Measurements from ENCODE around the gene IMMP1L. TPM values are rescaled to one million over a fixed set of nuclear protein-coding genes. Genes with fewer than 3 reads are reported as not detected.

Gene IMMP1L
- polyA plus RNA-seq, 3 donors from 2014 or later, result 48.4 to 78.3 (median 53.3) TPM

GRCh38 chr11:31445621-31446020, 63.8 kb downstream of the IMMP1L start:
- H3K9me3 Mint-ChIP-seq, result no peaks in the 10 kb centered on the region
- DNase-seq, result no peak
- peaks cover 6 to 14% of the 10 kb centered on the region in 2 donors for H3K4me1 Mint-ChIP-seq
- H3K27me3 Mint-ChIP-seq (ENCODE audit: low read depth in 3 of 3), result no peaks in the 10 kb centered on the region
- no peak overlapping the region for H3K4me3 Mint-ChIP-seq
- peaks cover 13 to 27% (median 21%) of the 10 kb centered on the region in 3 donors for H3K36me3 Mint-ChIP-seq
- H3K27ac Mint-ChIP-seq, result no peak overlapping the region

- Mint-ChIP-seq H3K36me3 (peaks cover 13 to 27% (median 21%) of the 10 kb centered on the region in 3 donors), H3K27me3 (ENCODE audit: low read depth in 3 of 3) (no peaks in the 10 kb centered on the region), H3K9me3 (no peaks in the 10 kb centered on the region), H3K4me1 (no peaks in the 10 kb centered on the region), H3K27ac (no peak overlapping the region), H3K4me3 (no peak overlapping the region)
- no peak for DNase-seq
Measured at GRCh38 chr11:31443802-31444201, 65.6 kb downstream of the IMMP1L start.

GRCh38 chr11:31442086-31442485, 67.3 kb downstream of the IMMP1L start:
- H3K4me1 Mint-ChIP-seq, result peaks cover 2 to 7% of the 10 kb centered on the region in 2 donors
- no peak overlapping the region for H3K4me3 Mint-ChIP-seq
- H3K36me3 Mint-ChIP-seq, result peaks cover 7 to 19% (median 13%) of the 10 kb centered on the region in 3 donors
- H3K27ac Mint-ChIP-seq, result no peak overlapping the region
- no peaks in the 10 kb centered on the region for H3K9me3 Mint-ChIP-seq
- no peaks in the 10 kb centered on the region for H3K27me3 Mint-ChIP-seq (ENCODE audit: low read depth in 3 of 3)
- DNase-seq, result no peak

- no peak overlapping the region for H3K4me3 Mint-ChIP-seq
- no peak overlapping the region for H3K27ac Mint-ChIP-seq
- H3K27me3 Mint-ChIP-seq (ENCODE audit: low read depth in 3 of 3), result no peaks in the 10 kb centered on the region
- peaks cover 2 to 7% of the 10 kb centered on the region in 2 donors for H3K4me1 Mint-ChIP-seq
- peaks cover 3 to 14% (median 8%) of the 10 kb centered on the region in 3 donors for H3K36me3 Mint-ChIP-seq
- DNase-seq, result no peak
- H3K9me3 Mint-ChIP-seq, result no peaks in the 10 kb centered on the region
Measured at GRCh38 chr11:31441296-31441695, 68.1 kb downstream of the IMMP1L start.

GRCh38 chr11:31437742-31438435, 71.5 kb downstream of the IMMP1L start:
- H3K27me3 Mint-ChIP-seq (ENCODE audit: low read depth in 3 of 3), result no peaks in the 10 kb centered on the region
- no peaks in the 10 kb centered on the region for H3K9me3 Mint-ChIP-seq
- peaks cover 2 to 7% of the 10 kb centered on the region in 2 donors for H3K4me1 Mint-ChIP-seq
- no peak for DNase-seq
- peaks cover 0 to 3% (median 2%) of the 10 kb centered on the region in 3 donors for H3K36me3 Mint-ChIP-seq
- no peak overlapping the region for H3K27ac Mint-ChIP-seq
- H3K4me3 Mint-ChIP-seq, result no peak overlapping the region

GRCh38 chr11:31433851-31434250, 75.6 kb downstream of the IMMP1L start:
- no peak overlapping the region for H3K4me3 Mint-ChIP-seq
- no peak overlapping the region for H3K27ac Mint-ChIP-seq
- no peaks in the 10 kb centered on the region for H3K9me3 Mint-ChIP-seq
- H3K36me3 Mint-ChIP-seq, result peaks cover 9 to 25% (median 18%) of the 10 kb centered on the region in 3 donors
- no peaks in the 10 kb centered on the region for H3K27me3 Mint-ChIP-seq (ENCODE audit: low read depth in 3 of 3)
- DNase-seq, result no peak
- peaks cover 2 to 7% of the 10 kb centered on the region in 2 donors for H3K4me1 Mint-ChIP-seq

GRCh38 chr11:31424652-31425051, 84.8 kb downstream of the IMMP1L start:
- H3K4me3 Mint-ChIP-seq, result no peak overlapping the region
- H3K9me3 Mint-ChIP-seq, result no peaks in the 10 kb centered on the region
- H3K27me3 Mint-ChIP-seq (ENCODE audit: low read depth in 3 of 3), result peaks cover 0 to 2% (median 0%) of the 10 kb centered on the region in 3 donors
- no peak overlapping the region for H3K27ac Mint-ChIP-seq
- peaks cover 3 to 15% (median 8%) of the 10 kb centered on the region in 3 donors for H3K36me3 Mint-ChIP-seq
- H3K4me1 Mint-ChIP-seq, result no peaks in the 10 kb centered on the region
- DNase-seq, result no peak

- Mint-ChIP-seq H3K27ac (no peak overlapping the region), H3K36me3 (peaks cover 3 to 12% (median 4%) of the 10 kb centered on the region in 3 donors), H3K4me3 (no peak overlapping the region), H3K4me1 (no peaks in the 10 kb centered on the region), H3K27me3 (ENCODE audit: low read depth in 3 of 3) (peaks cover 0 to 2% (median 0%) of the 10 kb centered on the region in 3 donors), H3K9me3 (no peaks in the 10 kb centered on the region)
- no peak for DNase-seq
Measured at GRCh38 chr11:31422703-31423102, 86.7 kb downstream of the IMMP1L start.

- H3K9me3 Mint-ChIP-seq, result no peaks in the 10 kb centered on the region
- peaks cover 0 to 2% (median 0%) of the 10 kb centered on the region in 3 donors for H3K27me3 Mint-ChIP-seq (ENCODE audit: low read depth in 3 of 3)
- no peak overlapping the region for H3K27ac Mint-ChIP-seq
- H3K4me3 Mint-ChIP-seq, result no peak overlapping the region
- no peaks in the 10 kb centered on the region for H3K4me1 Mint-ChIP-seq
- peaks cover 2 to 7% (median 4%) of the 10 kb centered on the region in 3 donors for H3K36me3 Mint-ChIP-seq
- no peak for DNase-seq
Measured at GRCh38 chr11:31421820-31422219, 87.6 kb downstream of the IMMP1L start.

GRCh38 chr11:31419669-31420068, 89.8 kb downstream of the IMMP1L start:
- H3K27me3 Mint-ChIP-seq (ENCODE audit: low read depth in 3 of 3), result peaks cover 0 to 4% (median 0%) of the 10 kb centered on the region in 3 donors
- H3K36me3 Mint-ChIP-seq, result peaks cover 2 to 13% (median 3%) of the 10 kb centered on the region in 3 donors
- no peak overlapping the region for H3K27ac Mint-ChIP-seq
- DNase-seq, result no peak
- no peaks in the 10 kb centered on the region for H3K4me1 Mint-ChIP-seq
- no peak overlapping the region for H3K4me3 Mint-ChIP-seq
- no peaks in the 10 kb centered on the region for H3K9me3 Mint-ChIP-seq

- H3K27ac Mint-ChIP-seq, result no peak overlapping the region
Measured at GRCh38 chr11:31419138-31419537, 90.3 kb downstream of the IMMP1L start.

GRCh38 chr11:31417816-31418215, 91.6 kb downstream of the IMMP1L start:
- H3K27me3 Mint-ChIP-seq (ENCODE audit: low read depth in 3 of 3), result peaks cover 0 to 4% (median 0%) of the 10 kb centered on the region in 3 donors
- no peak for DNase-seq
- no peaks in the 10 kb centered on the region for H3K4me1 Mint-ChIP-seq
- peaks cover 3 to 12% (median 5%) of the 10 kb centered on the region in 3 donors for H3K36me3 Mint-ChIP-seq
- H3K27ac Mint-ChIP-seq, result no peak overlapping the region
- no peak overlapping the region for H3K4me3 Mint-ChIP-seq
- no peaks in the 10 kb centered on the region for H3K9me3 Mint-ChIP-seq

More at GRCh38 chr11:31419138-31419537, 90.3 kb downstream of the IMMP1L start:
- DNase-seq, result no peak
- H3K27me3 Mint-ChIP-seq (ENCODE audit: low read depth in 3 of 3), result peaks cover 0 to 4% (median 0%) of the 10 kb centered on the region in 3 donors
- H3K36me3 Mint-ChIP-seq, result peaks cover 3 to 13% (median 5%) of the 10 kb centered on the region in 3 donors
- H3K9me3 Mint-ChIP-seq, result no peaks in the 10 kb centered on the region
- H3K4me1 Mint-ChIP-seq, result no peaks in the 10 kb centered on the region
- H3K4me3 Mint-ChIP-seq, result no peak overlapping the region

GRCh38 chr11:31417357-31417756, 92.1 kb downstream of the IMMP1L start:
- no peaks in the 10 kb centered on the region for H3K4me1 Mint-ChIP-seq
- H3K9me3 Mint-ChIP-seq, result no peaks in the 10 kb centered on the region
- no peak for DNase-seq
- H3K36me3 Mint-ChIP-seq, result peaks cover 3 to 12% (median 5%) of the 10 kb centered on the region in 3 donors
- H3K4me3 Mint-ChIP-seq, result no peak overlapping the region
- H3K27ac Mint-ChIP-seq, result no peak overlapping the region
- peaks cover 0 to 4% (median 0%) of the 10 kb centered on the region in 3 donors for H3K27me3 Mint-ChIP-seq (ENCODE audit: low read depth in 3 of 3)

- no peaks in the 10 kb centered on the region for H3K9me3 Mint-ChIP-seq
- no peaks in the 10 kb centered on the region for H3K4me1 Mint-ChIP-seq
- H3K27me3 Mint-ChIP-seq (ENCODE audit: low read depth in 3 of 3), result peaks cover 0 to 4% (median 0%) of the 10 kb centered on the region in 3 donors
- H3K36me3 Mint-ChIP-seq, result peaks cover 8 to 20% (median 11%) of the 10 kb centered on the region in 3 donors
- DNase-seq, result no peak
- no peak overlapping the region for H3K4me3 Mint-ChIP-seq
- no peak overlapping the region for H3K27ac Mint-ChIP-seq
Measured at GRCh38 chr11:31415435-31415834, 94.0 kb downstream of the IMMP1L start.
